Eye (tissue), 1 donor: Measurements from ENCODE around the gene ABR.
"Not testable (repeated sequence)": the region's sequence is repeated elsewhere in the genome, so short reads cannot be mapped to it uniquely, and the experiment has no call there.

Experiments
- DNase-seq: peaks from one replicate; pipeline ENCODE4 v3.0.0-alpha.2; 2015

The ABR gene

DNA sequence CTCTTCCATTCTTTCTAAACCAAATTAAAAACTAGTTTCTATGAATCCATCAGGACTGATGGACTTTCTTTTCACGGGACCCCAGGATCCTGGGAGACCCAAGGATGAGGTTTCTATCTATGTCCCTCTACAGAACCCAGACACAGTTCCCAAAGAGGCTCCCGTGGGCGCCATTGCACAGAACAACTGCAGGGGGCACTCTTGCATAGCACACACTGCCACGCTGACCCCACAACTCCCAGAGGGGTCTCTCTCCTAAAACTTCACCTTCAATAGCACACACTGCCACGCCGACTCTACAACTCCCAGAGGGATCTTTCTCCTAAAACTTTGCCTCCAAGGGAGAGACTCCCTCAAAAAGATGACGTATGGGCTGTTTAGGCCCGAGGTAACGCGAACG is 9.0 kb downstream of the ABR start:
- DNase-seq, result no peak

DNA sequence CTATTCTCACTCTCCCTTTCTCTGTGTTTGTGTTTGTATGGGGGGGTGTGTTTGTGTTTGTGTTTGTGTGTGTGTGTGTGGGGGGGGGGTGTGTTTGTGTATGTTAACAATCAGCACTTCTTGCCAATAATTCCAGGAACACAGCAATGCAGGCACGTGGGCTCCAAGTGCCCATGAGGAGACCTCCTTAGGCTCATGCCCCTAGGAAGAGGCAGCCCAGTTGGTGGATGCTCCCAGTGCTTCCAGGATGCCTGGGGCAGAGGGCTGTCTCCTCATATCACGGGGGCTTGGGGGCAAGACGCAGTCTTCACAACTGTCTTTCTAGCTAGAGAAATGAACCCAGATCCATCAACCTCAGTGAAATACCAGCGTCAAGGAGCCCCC is 9.9 kb downstream of the ABR start:
- no peak for DNase-seq

DNA sequence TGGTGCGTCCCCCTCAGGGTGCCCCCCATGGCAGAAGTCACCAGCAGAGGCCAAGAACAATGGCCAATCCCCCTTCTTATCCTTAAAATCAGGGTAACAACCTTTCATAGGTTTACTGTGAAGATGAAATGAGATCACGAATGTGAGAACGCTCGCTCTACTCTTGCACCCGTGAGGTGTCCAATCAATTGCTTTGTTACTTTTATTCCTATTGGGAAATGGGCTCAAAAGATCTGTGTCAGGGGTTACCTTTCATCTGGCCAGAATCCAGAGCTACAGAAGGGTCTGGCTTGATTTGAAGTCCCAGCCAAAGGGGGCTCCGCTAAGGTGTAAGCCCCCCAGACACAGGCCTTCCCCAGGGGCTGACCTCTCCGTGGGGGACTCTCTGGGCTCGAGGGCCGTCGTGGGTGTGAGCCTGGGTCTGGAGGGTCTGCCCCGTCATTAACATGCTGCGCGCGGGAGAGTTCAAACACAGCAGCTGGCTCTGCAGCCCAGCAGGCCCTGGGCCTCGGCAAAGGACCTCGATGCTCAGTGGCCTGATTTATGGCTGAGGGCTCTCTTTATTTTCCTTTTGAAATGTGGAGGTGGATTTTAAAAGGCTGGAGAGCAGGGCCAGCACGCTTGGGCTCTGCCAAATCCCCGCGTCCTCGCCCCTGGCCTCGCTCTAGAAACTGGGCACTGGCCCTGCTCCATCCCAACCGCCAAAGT is 10.4 kb downstream of the ABR start:
- DNase-seq, result peak; percentile 79

DNA sequence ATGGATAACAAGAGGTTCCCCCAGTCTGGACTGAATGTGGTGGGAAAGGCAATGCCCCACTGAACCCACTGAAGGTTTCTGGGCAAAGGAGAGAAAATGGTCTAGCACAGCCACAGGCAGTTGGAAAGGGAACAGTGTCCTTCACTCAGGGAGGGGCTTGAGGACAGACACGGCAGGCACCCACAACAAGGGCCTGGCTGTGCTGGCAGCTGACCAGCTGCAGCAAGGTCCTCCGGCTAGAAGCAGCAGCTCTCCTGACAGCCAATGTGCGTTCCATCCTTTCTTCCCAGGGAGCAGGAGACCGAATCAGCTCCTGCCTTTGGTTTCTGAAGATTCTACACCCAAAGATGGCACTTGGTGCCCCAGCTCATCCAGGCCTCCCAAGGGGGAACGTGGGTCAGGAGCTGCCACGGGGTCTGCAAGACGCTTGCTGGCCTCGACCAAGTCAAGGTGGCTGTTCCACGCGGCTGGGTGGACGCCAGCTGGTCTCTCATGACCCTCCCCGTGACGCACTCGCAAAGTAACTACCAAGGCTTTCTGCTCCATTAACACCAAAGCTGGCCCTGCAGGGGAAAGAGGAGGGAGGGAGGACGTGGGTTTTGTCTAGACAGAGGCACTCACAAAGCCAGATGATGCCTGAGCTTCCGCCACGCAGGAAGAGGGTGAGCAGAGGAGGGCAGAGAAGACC is 11.1 kb downstream of the ABR start:
- peak; percentile 91 for DNase-seq

DNA sequence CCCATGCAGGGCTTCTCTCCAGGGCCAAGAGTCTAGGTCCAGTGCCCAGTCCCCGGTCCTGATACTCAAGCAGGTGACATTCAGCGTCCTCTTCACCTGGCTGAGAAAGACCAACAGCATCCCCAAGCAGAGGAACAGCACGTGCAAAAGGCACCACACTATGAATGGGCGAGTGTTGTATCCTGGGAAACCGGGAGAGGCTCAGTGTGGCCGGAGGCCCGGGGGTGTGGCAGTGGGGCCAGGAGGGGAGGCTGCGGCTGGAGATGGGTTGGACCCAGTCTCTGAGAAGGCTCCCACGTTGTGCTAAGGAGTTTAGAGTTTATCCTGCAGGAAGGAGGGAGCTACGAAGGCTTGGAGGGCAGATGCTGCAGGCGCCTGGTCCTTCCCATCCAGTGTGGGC is 13.5 kb downstream of the ABR start:
- no peak for DNase-seq

DNA sequence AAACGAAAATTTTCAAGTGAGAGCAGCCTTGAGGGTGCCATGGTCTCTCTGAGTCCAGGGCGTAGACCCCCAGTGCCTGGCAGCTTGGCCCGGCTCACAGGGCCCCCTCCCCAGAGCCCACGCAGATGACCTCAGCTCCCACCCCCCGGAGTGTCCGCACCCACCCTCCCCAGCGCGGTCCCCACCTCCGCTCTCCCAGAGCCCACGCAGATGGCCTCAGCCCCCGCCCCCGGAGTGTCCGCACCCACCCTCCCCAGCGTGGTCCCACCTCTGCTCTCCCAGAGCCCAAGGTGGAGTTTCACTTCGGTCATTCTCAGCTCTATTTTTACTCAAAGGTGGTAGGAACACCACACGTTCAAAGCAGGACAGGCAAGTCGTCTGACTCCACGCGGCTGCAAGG is 13.9 kb downstream of the ABR start:
- no peak for DNase-seq

DNA sequence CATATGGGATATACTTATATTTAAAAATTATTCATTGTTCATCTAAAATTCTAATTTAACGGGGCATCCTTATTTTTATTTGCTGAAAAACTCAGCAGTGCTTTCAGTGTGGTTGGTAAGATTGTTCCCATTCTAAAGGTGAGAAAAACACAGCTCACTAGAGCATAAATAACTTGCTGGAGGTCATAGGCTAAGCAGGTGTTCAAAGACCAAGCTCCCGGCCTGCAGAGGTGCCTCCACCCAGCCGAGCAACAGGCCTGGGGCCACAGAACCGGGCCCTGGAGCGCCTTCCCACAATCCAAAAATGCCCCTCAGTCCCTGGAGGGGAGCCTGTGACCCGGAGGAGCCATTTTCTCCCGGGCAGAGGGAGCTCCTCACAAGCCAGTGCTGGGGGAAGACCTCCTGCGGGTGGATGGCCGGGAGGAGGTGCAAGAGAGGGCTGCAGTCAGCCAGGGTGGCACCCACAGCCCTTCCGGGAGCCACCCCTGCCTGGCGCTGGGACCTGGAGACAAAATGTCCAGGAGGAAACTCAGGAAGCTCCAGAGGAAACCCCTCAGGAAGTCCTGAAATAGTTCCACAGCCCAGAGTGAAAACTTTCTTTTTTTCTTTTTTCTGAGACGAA is 14.7 kb downstream of the ABR start:
- no peak for DNase-seq

DNA sequence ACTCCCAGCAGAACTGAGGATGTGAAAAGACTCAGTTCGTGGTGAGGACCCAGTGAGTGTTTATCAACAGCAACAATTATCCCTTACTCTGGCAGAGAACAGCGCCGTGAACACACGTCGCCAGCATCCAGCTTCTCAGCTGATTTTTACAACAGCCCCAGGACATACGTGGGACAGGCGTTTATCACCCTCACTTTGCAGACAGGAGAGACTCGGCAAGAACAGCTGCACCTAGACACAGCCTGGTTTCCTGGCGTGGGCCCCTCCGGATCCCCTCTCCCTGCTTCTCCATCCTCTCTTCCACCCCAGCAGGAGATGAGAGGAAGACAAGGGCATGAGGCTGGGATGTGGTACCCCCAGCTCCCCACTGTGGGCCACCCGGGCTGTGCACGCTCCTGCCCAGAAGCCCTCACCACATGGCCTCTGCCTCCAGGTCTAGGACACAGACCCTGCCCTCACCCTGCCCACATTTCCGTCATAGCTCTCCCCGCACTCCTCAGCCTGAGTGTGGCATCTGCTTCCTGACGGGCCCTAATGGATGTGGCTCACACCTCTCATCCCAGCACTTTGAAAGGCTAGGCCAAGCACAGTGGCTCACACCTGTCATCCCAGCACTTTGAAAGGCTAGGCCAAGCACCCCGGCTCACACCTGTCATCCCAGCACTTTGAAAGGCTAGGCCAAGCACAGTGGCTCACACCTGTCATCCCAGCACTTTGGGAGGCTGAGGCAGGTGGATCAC is 17.5 kb downstream of the ABR start:
- DNase-seq, result peak; percentile 45

DNA sequence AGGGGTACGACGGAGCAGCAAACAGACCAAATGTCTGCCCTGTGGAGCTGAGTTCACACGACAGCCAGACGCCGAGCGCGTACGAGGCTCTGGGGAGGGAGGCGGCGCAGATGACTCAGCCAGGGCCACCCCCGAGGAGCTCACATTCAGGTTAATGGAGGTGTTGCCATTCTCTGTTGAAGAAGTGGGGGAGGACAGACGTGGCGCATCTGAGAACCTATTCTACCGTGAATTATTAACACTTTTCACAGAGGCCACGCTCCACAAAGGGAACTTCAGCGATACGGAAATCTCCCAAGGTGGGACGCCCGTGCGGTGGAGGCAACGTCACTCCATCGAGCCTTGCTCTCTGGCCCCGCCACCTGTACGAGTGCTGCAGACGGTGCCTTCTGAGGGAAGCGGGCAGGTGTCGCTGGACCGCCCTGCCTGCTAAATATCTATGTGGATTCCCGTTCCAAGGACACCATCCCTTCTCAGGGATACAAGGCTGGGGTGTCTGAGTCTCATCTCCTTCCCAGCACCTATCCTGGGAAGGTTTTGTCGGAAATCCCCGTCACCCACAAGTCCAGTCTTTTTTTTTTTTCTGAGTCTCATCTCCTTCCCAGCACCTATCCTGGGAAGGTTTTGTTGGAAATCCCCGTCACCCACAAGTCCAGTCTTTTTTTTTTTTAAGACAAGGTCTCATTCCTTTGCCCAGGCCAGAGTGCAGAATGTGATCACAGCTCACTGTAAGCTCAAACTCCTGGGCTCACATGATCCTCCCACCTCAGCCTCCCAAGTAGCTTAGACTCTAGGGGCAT is 19.0 kb downstream of the ABR start:
- no peak for DNase-seq

DNA sequence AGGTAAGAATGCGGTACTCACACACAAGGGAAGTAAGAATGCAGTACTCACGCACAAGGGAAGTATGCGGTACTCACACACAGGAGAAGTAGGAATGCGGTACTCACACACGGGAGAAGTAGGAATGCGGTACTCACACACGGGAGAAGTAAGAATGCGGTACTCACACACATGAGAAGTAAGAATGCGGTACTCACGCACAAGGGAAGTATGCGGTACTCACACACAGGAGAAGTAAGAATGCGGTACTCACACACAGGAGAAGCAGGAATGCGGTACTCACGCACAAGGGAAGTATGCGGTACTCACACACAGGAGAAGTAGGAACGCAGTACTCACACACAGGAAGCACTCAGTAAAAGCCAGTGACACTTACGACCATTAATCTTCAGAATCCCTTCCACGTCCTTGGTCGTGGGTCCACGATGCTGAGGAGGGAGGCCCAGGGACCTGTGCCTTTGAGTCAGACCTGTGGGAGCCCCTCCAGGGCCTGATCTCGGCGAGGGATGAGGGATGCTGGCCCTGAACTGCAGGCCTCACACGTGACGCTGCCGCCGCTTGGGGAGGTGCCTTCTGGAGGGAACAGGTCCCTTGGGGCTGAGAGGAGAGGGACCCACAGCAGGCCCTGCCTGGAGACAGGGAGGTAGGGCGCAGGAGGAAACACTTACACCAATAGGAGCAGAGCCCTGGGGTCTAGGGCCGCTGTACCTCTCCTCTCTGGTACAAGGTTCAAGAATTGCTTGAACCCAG is 20.2 kb downstream of the ABR start:
- DNase-seq, result no peak

DNA sequence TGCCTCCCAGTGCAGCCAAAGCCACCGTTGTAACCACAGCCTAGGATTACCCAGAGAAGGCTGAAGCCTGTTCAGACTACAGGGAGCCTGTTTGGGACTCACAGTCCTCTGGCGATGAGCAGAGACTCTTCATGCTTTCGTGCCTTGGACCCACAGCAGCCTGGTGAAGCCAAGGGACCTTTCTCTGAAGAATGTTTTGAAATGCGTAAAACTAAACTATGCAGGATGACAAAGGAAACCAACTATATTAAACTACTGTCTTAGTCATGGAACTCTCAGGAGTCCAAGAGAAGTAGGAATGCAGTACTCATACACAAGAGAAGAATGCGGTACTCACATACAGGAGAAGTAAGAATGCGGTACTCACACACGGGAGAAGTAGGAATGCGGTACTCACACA is 20.9 kb downstream of the ABR start:
- DNase-seq, result no peak

DNA sequence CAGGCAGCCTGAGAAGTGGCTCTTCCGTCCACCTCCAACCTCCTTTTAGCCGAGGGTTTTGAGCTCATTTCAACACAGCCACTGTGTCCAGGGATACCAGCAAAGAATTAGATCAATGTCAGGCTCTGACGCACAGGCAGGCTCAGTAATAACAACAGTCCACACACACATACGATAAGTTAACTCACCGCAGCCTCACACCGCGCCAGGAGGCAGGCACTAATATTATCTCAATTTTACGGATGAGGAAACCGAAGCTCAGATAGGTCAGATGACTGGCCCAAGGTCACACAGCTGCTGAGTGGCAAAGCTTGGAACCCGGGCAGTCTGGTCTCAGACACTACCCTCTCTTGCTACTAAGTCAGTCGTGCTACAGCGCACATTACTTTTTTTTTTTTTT is 22.9 kb downstream of the ABR start:
- no peak for DNase-seq

DNA sequence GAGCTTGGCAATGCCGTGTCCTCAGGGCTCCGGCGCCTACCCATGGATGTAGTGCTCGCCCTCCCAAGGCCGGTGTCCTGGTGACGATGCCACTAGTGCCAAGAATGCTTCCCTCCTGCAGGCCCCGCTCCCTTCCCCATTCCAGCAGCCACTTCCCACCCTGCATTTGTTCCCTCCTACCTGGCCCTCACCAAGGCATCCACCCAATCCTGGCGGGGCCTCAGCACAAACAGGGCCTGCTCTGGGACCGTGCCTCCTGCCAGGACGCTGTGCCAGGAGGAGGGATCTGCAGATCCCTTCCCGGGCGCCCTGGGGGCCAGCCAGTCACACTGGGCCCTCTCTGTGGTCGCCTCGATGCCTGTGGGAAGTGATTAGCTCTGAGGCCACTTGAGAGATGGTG is 25.1 kb downstream of the ABR start:
- no peak for DNase-seq

DNA sequence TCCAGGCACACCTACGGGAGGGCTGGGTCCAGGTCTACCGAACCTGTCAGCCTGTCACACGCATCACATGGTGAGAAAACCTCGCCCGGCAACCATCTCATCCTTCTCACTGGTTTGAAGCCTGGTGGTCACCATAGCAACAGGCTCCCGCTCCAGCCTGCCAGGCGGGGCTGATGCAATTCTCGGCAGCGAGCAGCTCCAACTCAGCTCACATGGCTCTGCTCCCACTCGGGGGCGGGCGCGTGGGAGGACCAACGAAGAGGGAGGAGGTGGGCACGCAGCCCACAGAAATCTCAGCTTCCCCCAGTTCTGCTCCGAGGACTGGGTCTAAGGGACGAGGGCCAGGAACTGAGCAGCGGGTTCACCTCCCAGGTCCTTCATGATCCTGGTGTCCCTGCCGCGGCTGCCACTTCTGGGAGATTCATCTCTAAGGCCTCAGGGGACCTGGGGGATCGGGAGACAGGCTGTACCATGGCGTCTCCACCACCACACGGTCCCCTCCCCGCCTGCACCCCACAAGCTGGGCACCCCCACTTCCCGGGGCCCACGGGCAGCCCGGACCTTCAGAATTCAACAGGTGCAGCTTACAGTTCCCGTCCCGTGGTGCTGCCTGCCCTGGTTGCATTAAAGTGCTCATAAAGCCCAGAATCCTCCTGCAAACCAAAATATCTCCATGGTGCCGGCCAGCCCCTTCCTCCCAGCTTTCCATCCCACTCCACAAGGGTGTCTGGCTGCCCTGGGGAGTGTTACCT is 25.8 kb downstream of the ABR start:
- peak; percentile 80 for DNase-seq

DNA sequence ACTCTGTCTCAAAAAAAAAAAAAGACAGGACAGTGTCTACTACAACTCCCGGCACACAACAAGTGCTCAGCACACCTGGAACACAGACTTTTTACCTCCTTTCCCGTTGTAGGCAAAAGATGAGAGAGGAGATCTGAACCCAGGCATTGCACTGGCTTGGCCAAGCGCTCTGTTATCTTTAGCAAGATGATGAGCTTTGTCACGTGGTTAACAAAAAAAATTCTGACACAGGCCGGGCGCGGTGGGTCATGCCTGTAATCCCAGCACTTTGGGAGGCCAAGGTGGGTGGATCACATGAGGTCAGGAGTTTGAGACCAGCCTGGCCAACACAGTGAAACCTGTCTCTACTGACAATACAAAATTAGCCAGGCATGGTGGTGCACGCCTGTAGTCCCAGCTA is 27.2 kb downstream of the ABR start:
- not testable (repeated sequence) for DNase-seq

DNA sequence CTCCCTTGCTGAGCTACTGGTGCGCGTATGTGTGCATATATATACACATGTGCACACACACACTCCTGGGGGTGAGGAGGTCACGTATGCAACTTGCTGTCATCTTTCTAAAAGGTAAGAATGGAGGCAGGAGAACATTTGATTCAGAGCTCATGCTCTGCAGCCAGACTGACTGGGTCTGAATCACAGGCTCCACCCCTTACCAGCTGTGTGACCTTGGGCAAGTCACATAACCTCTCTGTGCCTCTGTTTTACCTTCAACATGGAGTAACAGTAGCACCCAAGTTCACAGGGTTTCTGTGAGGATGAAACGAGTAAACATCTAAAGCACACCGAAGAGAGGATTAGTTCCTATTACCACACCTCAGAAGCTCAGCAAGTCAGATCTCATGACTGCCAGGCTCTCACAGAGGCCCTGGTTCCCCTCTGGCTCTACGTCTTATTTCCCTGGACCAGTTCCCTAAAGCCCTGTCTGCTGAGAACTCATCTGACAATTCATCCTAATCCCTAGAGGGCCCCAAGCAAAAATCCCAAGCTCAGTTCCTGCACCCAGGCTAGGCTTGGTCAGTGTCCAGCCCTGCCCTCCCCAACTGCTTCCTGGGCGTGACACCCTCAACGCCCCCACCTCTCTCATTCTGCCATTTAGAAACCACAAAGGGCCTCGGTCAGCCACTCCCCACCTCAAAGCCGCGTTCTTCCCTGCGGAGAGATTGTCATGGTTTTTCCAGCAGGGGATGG is 28.7 kb downstream of the ABR start:
- no peak for DNase-seq

DNA sequence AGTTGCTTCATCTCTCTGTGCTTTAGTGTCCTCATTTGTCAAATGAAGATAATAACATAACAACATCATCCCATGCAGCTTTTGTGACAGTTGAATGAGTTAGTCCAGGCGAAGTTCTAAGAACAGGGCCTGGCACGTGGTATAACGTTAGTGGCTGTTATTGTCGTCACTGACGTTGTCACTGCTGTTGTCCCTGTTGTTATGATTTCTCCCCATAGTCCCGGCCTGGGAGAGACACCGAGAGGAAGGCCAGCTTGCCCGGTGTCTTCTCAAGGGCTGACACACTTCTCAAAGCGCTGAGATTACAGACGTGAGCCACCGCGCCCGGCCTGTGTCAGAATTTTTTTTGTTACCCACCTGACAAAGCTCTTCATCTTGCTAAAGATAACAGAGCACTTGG is 29.9 kb downstream of the ABR start:
- DNase-seq, result no peak

DNA sequence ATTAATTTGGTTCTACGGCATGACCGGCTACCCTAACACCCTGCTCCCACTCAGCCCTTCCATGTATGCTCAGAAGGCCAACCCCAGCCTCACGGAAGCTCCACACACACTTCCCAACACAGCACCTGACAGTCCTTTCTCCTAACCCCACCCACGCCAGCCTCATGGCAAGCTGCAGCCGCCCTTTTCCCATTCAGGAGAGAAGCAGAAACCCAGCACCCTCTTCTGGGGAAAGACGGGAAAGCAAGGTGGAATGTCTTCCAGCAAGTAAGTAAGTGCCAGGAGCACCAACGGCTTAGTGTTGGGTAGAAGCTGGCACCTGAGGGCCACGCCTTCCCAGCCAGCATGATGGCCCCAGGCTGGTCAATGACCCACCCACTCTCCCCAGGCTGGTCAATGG is 32.1 kb downstream of the ABR start:
- peak; percentile 86 for DNase-seq

DNA sequence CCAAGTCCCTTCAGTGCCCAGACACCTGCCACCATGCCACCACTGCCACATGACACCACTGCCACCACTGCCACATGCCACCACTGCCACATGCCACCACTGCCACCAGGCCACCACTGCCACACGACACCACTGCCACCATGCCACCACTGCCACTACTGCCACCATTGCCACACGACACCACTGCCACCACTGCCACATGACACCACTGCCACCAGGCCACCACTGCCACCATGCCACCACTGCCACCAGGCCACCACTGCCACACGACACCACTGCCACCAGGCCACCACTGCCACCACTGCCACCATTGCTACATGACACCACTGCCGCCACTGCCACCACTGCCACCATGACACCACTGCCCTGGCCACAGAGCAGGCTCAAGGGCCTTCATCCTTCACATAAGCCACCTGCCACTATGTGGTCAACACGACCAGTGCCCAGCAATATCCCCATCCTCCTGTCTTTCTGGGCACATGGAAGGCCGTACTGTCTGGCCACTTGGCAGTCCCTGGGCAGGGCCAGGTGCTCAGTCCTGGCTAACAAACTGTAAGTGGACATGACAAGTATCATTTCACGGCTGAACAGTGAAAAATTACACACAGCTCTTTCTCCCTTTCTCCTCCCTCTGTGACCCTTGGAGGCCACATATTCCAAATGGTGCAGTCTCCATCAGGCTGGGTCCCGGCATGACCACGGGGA is 33.1 kb downstream of the ABR start:
- DNase-seq, result peak; percentile 63
